Gastroesophageal sphincter (tissue), 3 donors: ENCODE data around the gene MLLT1.

Experiments
- POLR2A ChIP-seq, 2 donors: fragments of 450-650 bp; IDR thresholded peaks; one replicate each; pipeline ENCODE4 v1.6.1; 2017; ENCODE audit warnings: antibody characterized with exemption in 2 of 2, mild to moderate bottlenecking in 2 of 2, moderate library complexity in 1 of 2
- TF ChIP-seq, protein P1 (sequence below), 4 experiments: fragments of 200-600 bp in 2 of 4; fragments of 450-650 bp in 2 of 4; sonication (generic) in 1 of 4; IDR thresholded peaks; one replicate each; pipeline ENCODE4 v1.5.1; 2017 to 2019; ENCODE audit warnings: antibody characterized with exemption in 4 of 4, mild to moderate bottlenecking in 2 of 4, moderate library complexity in 2 of 4

GRCh38 chr19:6313398-6313969 lies 33.7 kb upstream of the MLLT1 start:
- TF ChIP-seq, protein P1, sequence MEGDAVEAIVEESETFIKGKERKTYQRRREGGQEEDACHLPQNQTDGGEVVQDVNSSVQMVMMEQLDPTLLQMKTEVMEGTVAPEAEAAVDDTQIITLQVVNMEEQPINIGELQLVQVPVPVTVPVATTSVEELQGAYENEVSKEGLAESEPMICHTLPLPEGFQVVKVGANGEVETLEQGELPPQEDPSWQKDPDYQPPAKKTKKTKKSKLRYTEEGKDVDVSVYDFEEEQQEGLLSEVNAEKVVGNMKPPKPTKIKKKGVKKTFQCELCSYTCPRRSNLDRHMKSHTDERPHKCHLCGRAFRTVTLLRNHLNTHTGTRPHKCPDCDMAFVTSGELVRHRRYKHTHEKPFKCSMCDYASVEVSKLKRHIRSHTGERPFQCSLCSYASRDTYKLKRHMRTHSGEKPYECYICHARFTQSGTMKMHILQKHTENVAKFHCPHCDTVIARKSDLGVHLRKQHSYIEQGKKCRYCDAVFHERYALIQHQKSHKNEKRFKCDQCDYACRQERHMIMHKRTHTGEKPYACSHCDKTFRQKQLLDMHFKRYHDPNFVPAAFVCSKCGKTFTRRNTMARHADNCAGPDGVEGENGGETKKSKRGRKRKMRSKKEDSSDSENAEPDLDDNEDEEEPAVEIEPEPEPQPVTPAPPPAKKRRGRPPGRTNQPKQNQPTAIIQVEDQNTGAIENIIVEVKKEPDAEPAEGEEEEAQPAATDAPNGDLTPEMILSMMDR (IDR thresholded peaks at IDR 0.05), result no peak
- no peak for TF ChIP-seq POLR2A (IDR thresholded peaks at IDR 0.05)
